Lower leg skin (tissue), 3 donors: ENCODE measurements around the gene PITPNC1.

Experiments used
- CTCF ChIP-seq, 3 donors: fragments of 450-650 bp; IDR thresholded peaks; one replicate each; pipeline ENCODE4 v1.5.1; 2016; ENCODE audit warnings: antibody characterized with exemption in 3 of 3, mild to moderate bottlenecking in 3 of 3, moderate library complexity in 2 of 3
- POLR2A ChIP-seq, 2 donors: fragments of 450-650 bp; IDR thresholded peaks; one replicate each; pipeline ENCODE4 v1.6.1; 2016 to 2017; ENCODE audit warnings: antibody characterized with exemption in 2 of 2, mild to moderate bottlenecking in 1 of 2, moderate library complexity in 1 of 2

DNA sequence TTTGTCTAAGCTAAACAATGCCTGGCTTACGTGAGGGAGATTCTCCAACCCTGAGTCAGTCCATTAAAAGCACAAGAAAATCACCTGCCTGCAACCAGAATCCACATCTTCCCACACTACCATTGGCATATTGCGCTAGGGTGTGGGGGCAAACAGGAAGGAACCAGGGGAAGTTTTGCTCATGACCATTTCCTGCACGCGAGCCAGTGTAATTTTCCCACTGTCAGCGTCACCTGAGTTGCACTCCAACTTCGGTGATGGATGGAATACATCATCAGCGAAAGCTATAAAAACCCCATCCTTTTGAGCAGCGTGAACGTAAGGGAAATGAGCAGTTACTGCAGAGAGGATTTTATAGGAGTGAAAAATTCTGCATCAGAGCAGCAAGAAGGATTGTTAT, 172.7 kb downstream of the PITPNC1 start:
- TF ChIP-seq POLR2A (IDR thresholded peaks at IDR 0.05), result no peak
- TF ChIP-seq CTCF (IDR thresholded peaks at IDR 0.05), result no peak
